Skeletal muscle satellite cell (primary cell): ENCODE results near the gene SEMA4D.

Source experiments
- H3K27me3 ChIP-seq: 2 replicates; pipeline ENCODE4 v1.7.0; 2013; ENCODE audit warnings: low read length; ENCODE audit not compliant: control insufficient read depth, insufficient read depth
- H3K36me3 ChIP-seq: 2 replicates; pipeline ENCODE4 v1.7.0; 2013; ENCODE audit warnings: mild to moderate bottlenecking, control low read depth, low read length; ENCODE audit not compliant: insufficient read depth
- H3K4me1 ChIP-seq: 2 replicates; pipeline ENCODE4 v1.7.0; 2013; ENCODE audit warnings: low read length; ENCODE audit not compliant: control insufficient read depth, insufficient read depth
- H3K4me2 ChIP-seq: 2 replicates; pipeline ENCODE4 v1.7.0; 2013; ENCODE audit warnings: mild to moderate bottlenecking, low read length
- H3K4me3 ChIP-seq: 2 replicates; pipeline ENCODE4 v1.7.0; 2013; ENCODE audit warnings: low read length
- H3K9ac ChIP-seq: 2 replicates; pipeline ENCODE4 v1.7.0; 2013; ENCODE audit warnings: mild to moderate bottlenecking, low read depth, low read length, moderate library complexity
- H3K9me3 ChIP-seq: replicated peaks from 2 replicates; pipeline ENCODE4 v1.7.0; 2013; ENCODE audit warnings: mild to moderate bottlenecking, control low read depth, low read length

The SEMA4D gene

GRCh38 chr9:89431930-89432725 is 65.8 kb downstream of the SEMA4D start:
- H3K4me2 ChIP-seq: no peak overlapping the region
- H3K4me3 ChIP-seq: no peak overlapping the region
- H3K27me3 ChIP-seq: peaks cover 2% of the 10 kb centered on the region
- no peak overlapping the region for H3K9ac ChIP-seq
- H3K9me3 ChIP-seq: no peaks in the 10 kb centered on the region
- H3K36me3 ChIP-seq: no peaks in the 10 kb centered on the region
- no peaks in the 10 kb centered on the region for H3K4me1 ChIP-seq

GRCh38 chr9:89430995-89431394 is 66.9 kb downstream of the SEMA4D start:
- Histone ChIP-seq H3K27me3 (peaks cover 2% of the 10 kb centered on the region), H3K9ac (no peak overlapping the region), H3K36me3 (no peaks in the 10 kb centered on the region), H3K4me2 (no peak overlapping the region), H3K4me3 (no peak overlapping the region), H3K9me3 (no peaks in the 10 kb centered on the region), H3K4me1 (no peaks in the 10 kb centered on the region)

- no peaks in the 10 kb centered on the region for H3K4me1 ChIP-seq
- H3K9ac ChIP-seq: no peak overlapping the region
- H3K4me3 ChIP-seq: no peak overlapping the region
- no peaks in the 10 kb centered on the region for H3K36me3 ChIP-seq
- H3K9me3 ChIP-seq: no peaks in the 10 kb centered on the region
- H3K27me3 ChIP-seq: peaks cover 2% of the 10 kb centered on the region
- H3K4me2 ChIP-seq: no peak overlapping the region
Measured at GRCh38 chr9:89428901-89429890, 68.7 kb downstream of the SEMA4D start.

GRCh38 chr9:89428222-89428761 is 69.6 kb downstream of the SEMA4D start:
- no peak overlapping the region for H3K4me2 ChIP-seq
- H3K9ac ChIP-seq: no peak overlapping the region
- H3K4me3 ChIP-seq: no peak overlapping the region
- H3K4me1 ChIP-seq: no peaks in the 10 kb centered on the region
- H3K27me3 ChIP-seq: peaks cover under 1% of the 10 kb centered on the region
- no peaks in the 10 kb centered on the region for H3K36me3 ChIP-seq
- H3K9me3 ChIP-seq: no peaks in the 10 kb centered on the region

GRCh38 chr9:89427621-89428221 is 70.2 kb downstream of the SEMA4D start:
- Histone ChIP-seq H3K4me1 (no peaks in the 10 kb centered on the region), H3K4me3 (no peak overlapping the region), H3K9me3 (no peaks in the 10 kb centered on the region), H3K4me2 (no peak overlapping the region), H3K36me3 (no peaks in the 10 kb centered on the region), H3K9ac (no peak overlapping the region), H3K27me3 (no peaks in the 10 kb centered on the region)

- no peaks in the 10 kb centered on the region for H3K4me1 ChIP-seq
- H3K4me3 ChIP-seq: no peak overlapping the region
- H3K27me3 ChIP-seq: no peaks in the 10 kb centered on the region
- no peaks in the 10 kb centered on the region for H3K36me3 ChIP-seq
- H3K9me3 ChIP-seq: no peaks in the 10 kb centered on the region
- no peak overlapping the region for H3K4me2 ChIP-seq
- no peak overlapping the region for H3K9ac ChIP-seq
Measured at GRCh38 chr9:89426384-89426961, 71.4 kb downstream of the SEMA4D start.

- no peak overlapping the region for H3K4me2 ChIP-seq
- no peak overlapping the region for H3K4me3 ChIP-seq
- no peak overlapping the region for H3K9ac ChIP-seq
- no peaks in the 10 kb centered on the region for H3K4me1 ChIP-seq
- no peaks in the 10 kb centered on the region for H3K36me3 ChIP-seq
- H3K9me3 ChIP-seq: no peaks in the 10 kb centered on the region
- no peaks in the 10 kb centered on the region for H3K27me3 ChIP-seq
Measured at GRCh38 chr9:89425921-89426383, 72.0 kb downstream of the SEMA4D start.

GRCh38 chr9:89425024-89425805 is 72.7 kb downstream of the SEMA4D start:
- no peaks in the 10 kb centered on the region for H3K4me1 ChIP-seq
- no peaks in the 10 kb centered on the region for H3K9me3 ChIP-seq
- no peaks in the 10 kb centered on the region for H3K27me3 ChIP-seq
- H3K9ac ChIP-seq: no peak overlapping the region
- H3K4me2 ChIP-seq: no peak overlapping the region
- H3K4me3 ChIP-seq: no peak overlapping the region
- H3K36me3 ChIP-seq: no peaks in the 10 kb centered on the region

- Histone ChIP-seq H3K27me3 (no peaks in the 10 kb centered on the region), H3K4me3 (no peak overlapping the region), H3K9ac (no peak overlapping the region), H3K4me2 (no peak overlapping the region), H3K36me3 (no peaks in the 10 kb centered on the region), H3K4me1 (no peaks in the 10 kb centered on the region), H3K9me3 (no peaks in the 10 kb centered on the region)
Measured at GRCh38 chr9:89422151-89422975, 75.5 kb downstream of the SEMA4D start.

- H3K36me3 ChIP-seq: no peaks in the 10 kb centered on the region
- no peak overlapping the region for H3K9ac ChIP-seq
- no peaks in the 10 kb centered on the region for H3K27me3 ChIP-seq
- H3K4me3 ChIP-seq: no peak overlapping the region
- no peaks in the 10 kb centered on the region for H3K4me1 ChIP-seq
- H3K4me2 ChIP-seq: no peak overlapping the region
- no peaks in the 10 kb centered on the region for H3K9me3 ChIP-seq
Measured at GRCh38 chr9:89421595-89421994, 76.3 kb downstream of the SEMA4D start.
